HepG2 (cell line): ENCODE measurements around the gene FANCG. TPM values are rescaled to one million over a fixed set of nuclear protein-coding genes. Genes with fewer than 3 reads are reported as not detected.

Experiments used
- BCL3 ChIP-seq: sonication (generic); formaldehyde crosslinking; IDR thresholded peaks from 2 replicates; pipeline ENCODE4 v1.5.1; 2020; ENCODE audit warnings: mild to moderate bottlenecking, missing genetic modification reagents, moderate library complexity
- FOXA3 ChIP-seq: IDR thresholded peaks from 2 replicates; pipeline ENCODE4 v1.6.1; 2016; ENCODE audit warnings: missing genetic modification reagents, missing compliant biosample characterization
- FOXM1 ChIP-seq: sonication (generic); formaldehyde crosslinking; IDR thresholded peaks from 2 replicates; pipeline ENCODE4 v1.5.0; 2020; ENCODE audit warnings: missing genetic modification reagents
- GFI1 ChIP-seq: sonication (generic); formaldehyde crosslinking; IDR thresholded peaks from 2 replicates; pipeline ENCODE4 v1.5.0; 2020; ENCODE audit warnings: missing genetic modification reagents, mild to moderate bottlenecking, borderline replicate concordance
- GPN1 ChIP-seq: sonication (generic); formaldehyde crosslinking; IDR thresholded peaks from 2 replicates; pipeline ENCODE4 v1.5.1; 2020; ENCODE audit warnings: missing genetic modification reagents, borderline replicate concordance
- GTF2F1 ChIP-seq: fragments of 150-350 bp; IDR thresholded peaks from 2 replicates; pipeline ENCODE4 v1.6.1; 2014; ENCODE audit warnings: low read length
- HDAC6 ChIP-seq: fragments of 200-600 bp; sonication (generic); IDR thresholded peaks from 2 replicates; pipeline ENCODE4 v1.7.0; 2017; ENCODE audit warnings: mild to moderate bottlenecking, antibody characterized with exemption, low read length, low read depth
- KDM4B ChIP-seq: sonication (generic); formaldehyde crosslinking; IDR thresholded peaks from 2 replicates; pipeline ENCODE4 v1.4.0; 2020; ENCODE audit warnings: missing genetic modification reagents
- KLF6 ChIP-seq: IDR thresholded peaks from 2 replicates; pipeline ENCODE4 v1.8.0; 2016; ENCODE audit warnings: missing biosample characterization, missing genetic modification reagents
- MAFF ChIP-seq: IDR thresholded peaks from 2 replicates; pipeline ENCODE4 v1.6.1; 2011; ENCODE audit warnings: low read depth, low read length, improper control_type of control experiment
- MAFG ChIP-seq: sonication (generic); formaldehyde crosslinking; IDR thresholded peaks from 2 replicates; pipeline ENCODE4 v1.5.1; 2020; ENCODE audit warnings: mild to moderate bottlenecking, missing genetic modification reagents
- NFIC ChIP-seq: IDR thresholded peaks from 2 replicates; pipeline ENCODE4 v1.6.1; 2012; ENCODE audit warnings: mild to moderate bottlenecking, low read length, inconsistent platforms
- PAF1 ChIP-seq: IDR thresholded peaks from 2 replicates; pipeline ENCODE4 v1.6.1; 2016; ENCODE audit warnings: missing genetic modification reagents, missing compliant biosample characterization
- PPARG ChIP-seq: conservative IDR thresholded peaks from 2 replicates; pipeline ENCODE4 v1.6.1; 2016; ENCODE audit warnings: missing biosample characterization, missing genetic modification reagents
- RFX5 ChIP-seq: IDR thresholded peaks from 2 replicates; pipeline ENCODE4 v1.6.1; 2011; ENCODE audit warnings: low read depth, low read length, improper control_type of control experiment
- SMYD3 ChIP-seq: sonication (generic); formaldehyde crosslinking; IDR thresholded peaks from 2 replicates; pipeline ENCODE4 v1.8.1; 2023; ENCODE audit warnings: mild to moderate bottlenecking, missing genetic modification reagents
- SRF ChIP-seq: IDR thresholded peaks from 2 replicates; pipeline ENCODE4 v1.6.1; 2011; ENCODE audit warnings: mild to moderate bottlenecking, low read depth, low read length, moderate library complexity
- STAT5B ChIP-seq: sonication (generic); formaldehyde crosslinking; IDR thresholded peaks from 2 replicates; pipeline ENCODE4 v1.4.0; 2020; ENCODE audit warnings: missing genetic modification reagents
- TCF7L2 ChIP-seq: IDR thresholded peaks from 2 replicates; pipeline ENCODE4 v1.6.1; 2011; ENCODE audit warnings: mild to moderate bottlenecking, low read depth, low read length, moderate library complexity
- TEAD2 ChIP-seq: sonication (generic); formaldehyde crosslinking; IDR thresholded peaks from 2 replicates; pipeline ENCODE4 v1.9.0; 2021; ENCODE audit warnings: missing genetic modification reagents
- THYN1 ChIP-seq: sonication (generic); formaldehyde crosslinking; IDR thresholded peaks from 2 replicates; pipeline ENCODE4 v1.8.1; 2023; ENCODE audit warnings: low read depth, mild to moderate bottlenecking, moderate library complexity, missing genetic modification reagents, borderline replicate concordance
- ZFP37 ChIP-seq: sonication (generic); formaldehyde crosslinking; IDR thresholded peaks from 2 replicates; pipeline ENCODE4 v1.4.0; 2020; ENCODE audit warnings: missing genetic modification reagents, borderline replicate concordance
- ZFY ChIP-seq: sonication (generic); formaldehyde crosslinking; IDR thresholded peaks from 2 replicates; pipeline ENCODE4 v1.4.0; 2020; ENCODE audit warnings: missing genetic modification reagents
- ZKSCAN5 ChIP-seq: sonication (generic); formaldehyde crosslinking; IDR thresholded peaks from 2 replicates; pipeline ENCODE4 v1.5.1; 2020; ENCODE audit warnings: mild to moderate bottlenecking, missing genetic modification reagents
- ZNF138 ChIP-seq: sonication (generic); formaldehyde crosslinking; IDR thresholded peaks from 2 replicates; pipeline ENCODE4 v1.5.0; 2020; ENCODE audit warnings: mild to moderate bottlenecking, low read depth, missing genetic modification reagents
- ZNF160 ChIP-seq: sonication (generic); formaldehyde crosslinking; IDR thresholded peaks from 2 replicates; pipeline ENCODE4 v1.8.0; 2022; ENCODE audit warnings: mild to moderate bottlenecking, inconsistent platforms, missing genetic modification reagents
- ZNF382 ChIP-seq: sonication (generic); formaldehyde crosslinking; IDR thresholded peaks from 2 replicates; pipeline ENCODE4 v1.5.0; 2020; ENCODE audit warnings: missing genetic modification reagents, mild to moderate bottlenecking, borderline replicate concordance
- ZNF503 ChIP-seq: sonication (generic); formaldehyde crosslinking; IDR thresholded peaks from 2 replicates; pipeline ENCODE4 v1.4.0; 2020; ENCODE audit warnings: missing genetic modification reagents
- ZNF614 ChIP-seq: IDR thresholded peaks from 2 replicates; pipeline ENCODE4 v1.6.1; 2018; ENCODE audit warnings: missing biosample characterization, missing genetic modification reagents, inconsistent platforms, borderline replicate concordance
- ZNF616 ChIP-seq: sonication (generic); formaldehyde crosslinking; IDR thresholded peaks from 2 replicates; pipeline ENCODE4 v1.5.0; 2020; ENCODE audit warnings: low read depth, mild to moderate bottlenecking, missing genetic modification reagents
- ZNF777 ChIP-seq: sonication (generic); formaldehyde crosslinking; IDR thresholded peaks from 2 replicates; pipeline ENCODE4 v1.4.0; 2020; ENCODE audit warnings: missing genetic modification reagents
- ZNF788 ChIP-seq: sonication (generic); formaldehyde crosslinking; IDR thresholded peaks from 2 replicates; pipeline ENCODE4 v1.5.0; 2020; ENCODE audit warnings: mild to moderate bottlenecking, missing genetic modification reagents, borderline replicate concordance
- polyA plus RNA-seq, 8 experiments: library from polyadenylated mRNA; depleted of rRNA in 3 of 8; stranded (reverse) in 7 of 8; unstranded in 1 of 8; fragments of >200 nt; fragmentation: Illumina TruSeq in 4 of 8; extraction: Trizol in 4 of 8; gene quantifications; 2 replicates each; pipeline versions ENCODE4 v1.2.1 to v1.2.3, GENCODE V29; 2011 to 2016; ENCODE audit warnings: low read depth in 4 of 8, missing spikeins in 1 of 8, mixed read lengths in 1 of 8; ENCODE audit not compliant: insufficient read depth in 1 of 8
- total RNA-seq, 5 experiments: library from RNA; depleted of rRNA; stranded (reverse); fragments of >200 nt; fragmentation: Illumina TruSeq; extraction: Trizol; gene quantifications; 2 replicates each; pipeline ENCODE4 v1.2.3, GENCODE V29; 2016; ENCODE audit warnings: low read depth in 1 of 5

Gene FANCG
- total and polyA plus RNA-seq, 2 of the 13 experiments (the other 11 are each of a cell fraction or from before 2014, with no cell fraction given): 14.4 to 45.1 TPM

- TF ChIP-seq ZNF616 (CRISPR knock-in tag): no peak
- no peak for TF ChIP-seq ZNF614
- no peak for TF ChIP-seq ZNF788 (CRISPR knock-in tag)
- TF ChIP-seq ZFP37 (CRISPR knock-in tag): no peak
- TF ChIP-seq MAFG (CRISPR knock-in tag): no peak
- no peak for TF ChIP-seq PAF1 (CRISPR knock-in tag)
- TF ChIP-seq PPARG (CRISPR knock-in tag): no peak
- 0 out of 2 replicates have a peak, but pooled peaks have one; percentile 30 for TF ChIP-seq RFX5
- no peak for TF ChIP-seq KLF6 (CRISPR knock-in tag)
- no peak for TF ChIP-seq KDM4B (CRISPR knock-in tag)
- TF ChIP-seq ZFY (CRISPR knock-in tag): no peak
- TF ChIP-seq THYN1 (CRISPR knock-in tag): no peak
- TF ChIP-seq HDAC6: no peak
- no peak for TF ChIP-seq BCL3 (CRISPR knock-in tag)
- no peak for TF ChIP-seq TCF7L2
- no peak for TF ChIP-seq SRF
- TF ChIP-seq ZNF160: no peak
- no peak for TF ChIP-seq ZNF503
- no peak for TF ChIP-seq TEAD2 (CRISPR knock-in tag)
- TF ChIP-seq ZNF777: peak; percentile 59; the same call in 1 of the 2 replicates
- no peak for TF ChIP-seq NFIC
- TF ChIP-seq SMYD3: no peak
- TF ChIP-seq FOXA3 (CRISPR knock-in tag): no peak
- TF ChIP-seq MAFF: no peak
- no peak for TF ChIP-seq GTF2F1
- TF ChIP-seq GFI1: no peak
- no peak for TF ChIP-seq FOXM1 (CRISPR knock-in tag)
- TF ChIP-seq GPN1 (CRISPR knock-in tag): no peak
- TF ChIP-seq STAT5B (CRISPR knock-in tag): no peak
- TF ChIP-seq ZNF382: no peak
- no peak for TF ChIP-seq ZKSCAN5
- TF ChIP-seq ZNF138 (CRISPR knock-in tag): no peak
Observed at GRCh38 chr9:35111001-35111933, 31.5 kb upstream of the FANCG start (continued).
